Measurements from ENCODE around the gene NBEAL2. TPM values are rescaled to one million over a fixed set of nuclear protein-coding genes. Genes with fewer than 3 reads are reported as not detected.

The NBEAL2 gene
- total and polyA plus RNA-seq, 2 of the 8 experiments (the other 6 are each of a cell fraction or from before 2014, with no cell fraction given), result 27.3 to 46.9 TPM

GRCh38 chr3:47057212-47057671 lies 77.8 kb downstream of the NBEAL2 start:
- Histone ChIP-seq H2AK5ac (ENCODE audit: low read depth, low read length) (no peak overlapping the region), H3K23ac (ENCODE audit: insufficient read length) (no peak overlapping the region), H4K5ac (ENCODE audit: insufficient read length, low read depth, low read length) (no peak overlapping the region), H4K91ac (replicated peaks; ENCODE audit: insufficient read length, low read length) (no peak overlapping the region), H3K79me1 (ENCODE audit: low read depth, low read length) (no peaks in the 10 kb centered on the region; the same call in none of the 2 replicates), H3K36me3 (ENCODE audit: control insufficient read depth in 2 of 4, insufficient read depth in 4 of 4, low read length in 3 of 4) (peaks cover 3 to 24% (median 6%) of the 10 kb centered on the region in 4 experiments; a peak in 5 of 8 replicates), H2BK5ac (ENCODE audit: low read depth, low read length) (no peak overlapping the region), H2BK20ac (ENCODE audit: low read length) (no peak overlapping the region), H2BK12ac (ENCODE audit: low read depth, low read length) (no peak overlapping the region), H3K4me1 (replicated peaks in 1 of 4; ENCODE audit: control insufficient read depth in 3 of 4, insufficient read depth in 4 of 4, low read length in 3 of 4) (no peaks in the 10 kb centered on the region), H4K20me1 (replicated peaks in 1 of 2; ENCODE audit: control insufficient read depth in 1 of 2, insufficient read depth in 2 of 2, low read length in 2 of 2) (peaks cover 0 to 1% of the 10 kb centered on the region in 2 experiments), H3K79me2 (ENCODE audit: control insufficient read depth in 1 of 2, insufficient read depth in 2 of 2, low read length in 2 of 2) (peaks cover 0 to 8% of the 10 kb centered on the region in 2 experiments; a peak in 1 of 4 replicates), H3K56ac (replicated peaks; ENCODE audit: insufficient read length, low read depth, low read length) (no peak overlapping the region), H2BK15ac (ENCODE audit: low read length) (no peak overlapping the region), H3K18ac (ENCODE audit: extremely low read depth, low read length) (no peak overlapping the region), H3K4ac (replicated peaks; ENCODE audit: insufficient read length, low read depth, low read length) (no peak overlapping the region), H2BK120ac (replicated peaks; ENCODE audit: low read depth, low read length) (no peak overlapping the region), H3K23me2 (ENCODE audit: low read depth, low read length) (no peaks in the 10 kb centered on the region), H3K9ac (replicated peaks in 1 of 4; ENCODE audit: extremely low read depth in 1 of 4, low read depth in 3 of 4, low read length in 3 of 4) (no peak overlapping the region), H3K4me3 (ENCODE audit: extremely low read depth in 1 of 4, insufficient read depth in 2 of 4, low read depth in 3 of 4, low read length in 4 of 4) (no peak overlapping the region), H3K27me3 (replicated peaks in 1 of 4; ENCODE audit: control insufficient read depth in 3 of 4, extremely low read depth in 1 of 4, insufficient read depth in 3 of 4, low read length in 3 of 4) (no peaks in the 10 kb centered on the region), H3K27ac (ENCODE audit: low read depth, low read length) (no peak overlapping the region), H3K9me3 (ENCODE audit: insufficient read depth in 2 of 2, low read depth in 1 of 2, low read length in 1 of 2) (no peaks in the 10 kb centered on the region), H3K14ac (ENCODE audit: insufficient read length) (no peak overlapping the region), H4K8ac (ENCODE audit: extremely low read depth, insufficient read depth, low read length) (no peak overlapping the region), H2AFZ (ENCODE audit: low read length) (no peak overlapping the region), H3K4me2 (ENCODE audit: insufficient read depth in 1 of 2, low read depth in 2 of 2, low read length in 2 of 2) (no peak overlapping the region)
- FAIRE-seq, result no peak
- 92% methylated on average over 6 of the region's 6 CpGs; no CpG with 5 or more reads in 1 of the 2 experiments for WGBS, 2 experiments (ENCODE audit: extremely low coverage in 1 of 2, insufficient coverage in 1 of 2, insufficient read length in 1 of 2, insufficient replicate concordance in 2 of 2, low coverage in 1 of 2, low lambda C conversion rate in 2 of 2, missing lambda C conversion rate in 1 of 2)
- CTCF ChIA-PET (ENCODE audit: partially characterized antibody), result no interaction called here
- POLR2A ChIA-PET (ENCODE audit: partially characterized antibody), result no interaction called here
- no peak for DNase-seq (ENCODE audit: low read depth in 1 of 2, low spot score in 2 of 2)
- no peak for TF ChIP-seq EZH2 (IDR thresholded peaks at IDR 0.05; ENCODE audit: low read depth, low read length, severe bottlenecking)
- TF ChIP-seq JUND (IDR thresholded peaks at IDR 0.05; ENCODE audit: low read length), result no peak
- TF ChIP-seq KDM1A (IDR thresholded peaks at IDR 0.05; ENCODE audit: borderline replicate concordance, low read length), result no peak
